Measurements from ENCODE around the gene HYAL1. TPM values are rescaled to one million over a fixed set of nuclear protein-coding genes. Genes with fewer than 3 reads are reported as not detected.

The HYAL1 gene
- total RNA-seq, 2 donors from 2014 or later = 0.25 to 0.26 TPM

- peak; percentile 37 for DNase-seq (ENCODE audit: low spot score)
- Mint-ChIP-seq H3K27ac (peak overlapping the region; percentile 64 to 89), H3K4me1 (ENCODE audit: low read depth in 2 of 2) (peaks cover 0 to 20% of the 10 kb centered on the region in 2 donors), H3K9me3 (no peaks in the 10 kb centered on the region), H3K4me3 (peak overlapping the region; percentile 81), H3K27me3 (no peaks in the 10 kb centered on the region), H3K36me3 (no peaks in the 10 kb centered on the region)
- no peak for ATAC-seq
These were observed 23.8 kb upstream of the HYAL1 start for GRCh38 chr3:50327129-50327528.

- no peaks in the 10 kb centered on the region for H3K36me3 Mint-ChIP-seq
- H3K4me3 Mint-ChIP-seq = no peak overlapping the region
- DNase-seq (ENCODE audit: low spot score) (no peak), ATAC-seq (no peak)
- H3K4me1 Mint-ChIP-seq (ENCODE audit: low read depth in 2 of 2) = peaks cover 0 to 20% of the 10 kb centered on the region in 2 donors
- no peaks in the 10 kb centered on the region for H3K27me3 Mint-ChIP-seq
- peak overlapping the region in 1 of 2 donors; percentile 89 for H3K27ac Mint-ChIP-seq
- H3K9me3 Mint-ChIP-seq = no peaks in the 10 kb centered on the region
These were observed 22.8 kb upstream of the HYAL1 start for GRCh38 chr3:50326182-50326541.

- ATAC-seq (no peak), DNase-seq (ENCODE audit: low spot score) (no peak)
- H3K27me3 Mint-ChIP-seq = no peaks in the 10 kb centered on the region
- no peak overlapping the region for H3K27ac Mint-ChIP-seq
- H3K36me3 Mint-ChIP-seq = no peaks in the 10 kb centered on the region
- peaks cover under 1 to 21% of the 10 kb centered on the region in 2 donors for H3K4me1 Mint-ChIP-seq (ENCODE audit: low read depth in 2 of 2)
- H3K9me3 Mint-ChIP-seq = no peaks in the 10 kb centered on the region
- no peak overlapping the region for H3K4me3 Mint-ChIP-seq
These were observed 22.3 kb upstream of the HYAL1 start for GRCh38 chr3:50325497-50326181.

DNA sequence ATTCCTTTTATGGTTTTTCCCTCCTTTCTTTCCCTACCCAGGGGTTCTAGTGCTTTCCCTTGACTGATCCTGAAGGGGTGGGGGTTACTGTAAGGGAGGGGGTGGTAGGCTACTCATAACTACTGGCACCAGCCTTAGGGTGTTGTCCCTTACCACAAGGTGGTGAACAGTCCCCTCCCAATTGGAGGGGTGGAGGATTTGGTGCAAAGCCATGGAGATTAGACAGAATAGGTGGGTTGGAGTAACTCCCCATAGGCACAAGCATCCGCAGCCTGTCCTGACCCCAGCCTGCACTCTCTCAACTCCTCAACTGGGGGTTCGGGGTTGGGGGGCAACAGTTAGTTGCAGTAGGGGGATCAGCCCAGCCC is 21.7 kb upstream of the HYAL1 start:
- Mint-ChIP-seq H3K4me1 (ENCODE audit: low read depth in 2 of 2) (peaks cover 6 to 27% of the 10 kb centered on the region in 2 donors), H3K9me3 (no peaks in the 10 kb centered on the region), H3K36me3 (no peaks in the 10 kb centered on the region), H3K4me3 (no peak overlapping the region), H3K27ac (no peak overlapping the region), H3K27me3 (no peaks in the 10 kb centered on the region)
- no peak for DNase-seq (ENCODE audit: low spot score)
- ATAC-seq = no peak

DNA sequence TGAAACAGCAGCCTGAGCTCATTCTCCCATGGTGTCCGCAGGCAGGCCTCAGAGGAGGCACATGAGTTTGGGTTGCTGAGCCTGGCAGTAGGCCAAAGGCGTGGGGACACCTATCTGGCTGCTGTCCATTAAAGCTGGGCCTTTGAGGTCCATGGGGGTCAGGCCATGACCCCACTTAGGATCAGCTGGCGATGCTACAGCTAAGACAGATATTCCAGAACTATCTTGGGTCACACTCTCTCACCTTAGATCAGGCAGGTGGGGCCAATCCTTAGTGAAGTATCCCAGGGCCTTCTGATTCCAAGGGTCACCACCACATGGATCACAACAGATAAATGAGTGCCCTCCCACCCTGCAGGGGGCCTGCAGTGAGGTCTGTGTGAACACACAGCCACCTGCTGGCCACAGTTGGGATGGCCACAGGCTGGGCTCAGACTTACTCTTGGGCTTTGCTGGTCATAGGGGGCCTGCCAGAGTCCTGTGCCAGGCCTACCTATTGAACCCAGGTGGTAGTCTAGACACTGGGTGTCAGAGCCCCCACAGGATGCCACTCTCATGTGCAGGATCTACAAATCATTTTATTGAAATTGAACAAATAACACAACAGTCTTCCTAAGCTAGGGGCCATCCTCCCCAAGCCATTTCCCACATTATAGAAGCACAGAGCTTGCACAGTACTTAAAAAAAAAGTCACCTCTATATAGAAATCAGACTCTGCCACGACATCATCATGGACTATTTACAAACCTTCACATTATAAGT is 21.2 kb upstream of the HYAL1 start:
- ATAC-seq = no peak
- Mint-ChIP-seq H3K27me3 (no peaks in the 10 kb centered on the region), H3K4me1 (ENCODE audit: low read depth in 2 of 2) (peaks cover 9 to 30% of the 10 kb centered on the region in 2 donors), H3K4me3 (no peak overlapping the region), H3K9me3 (no peaks in the 10 kb centered on the region), H3K27ac (no peak overlapping the region), H3K36me3 (no peaks in the 10 kb centered on the region)
- peak; percentile 62 for DNase-seq (ENCODE audit: low spot score)

DNA sequence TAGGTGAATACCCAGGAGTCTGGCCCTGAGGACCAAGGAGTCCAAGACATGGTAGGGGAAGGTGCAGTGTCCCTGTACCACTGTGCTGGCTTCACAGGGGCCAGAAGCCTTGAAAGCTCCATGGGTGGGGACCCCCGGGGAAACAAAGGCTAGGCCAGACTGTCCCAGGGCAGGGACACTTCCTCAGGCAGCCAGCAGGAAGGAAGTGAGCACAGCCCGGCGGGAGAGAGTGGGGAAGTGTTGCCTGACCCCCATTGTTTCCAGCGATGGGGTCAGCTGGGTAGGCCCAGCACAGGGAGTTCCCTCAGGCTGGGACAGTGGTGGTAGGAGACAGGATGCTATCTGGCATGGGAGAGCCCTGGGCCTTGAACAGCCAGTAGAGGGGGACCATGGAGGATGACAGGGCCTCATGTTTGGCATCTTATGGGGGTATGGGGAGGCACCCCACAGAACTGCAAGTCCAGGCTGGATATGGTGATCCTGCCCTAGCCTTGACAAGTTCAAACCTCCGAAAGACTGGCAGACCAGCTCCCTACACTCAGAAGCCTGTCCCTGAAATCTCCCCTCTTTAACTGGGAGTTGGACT is 20.3 kb upstream of the HYAL1 start:
- DNase-seq (ENCODE audit: low spot score) (peak; percentile 37), ATAC-seq (no peak)
- H3K27me3 Mint-ChIP-seq = no peaks in the 10 kb centered on the region
- no peak overlapping the region for H3K4me3 Mint-ChIP-seq
- H3K27ac Mint-ChIP-seq = peak overlapping the region in 1 of 2 donors; percentile 63
- H3K4me1 Mint-ChIP-seq (ENCODE audit: low read depth in 2 of 2) = peaks cover 15 to 37% of the 10 kb centered on the region in 2 donors
- H3K9me3 Mint-ChIP-seq = no peaks in the 10 kb centered on the region
- no peaks in the 10 kb centered on the region for H3K36me3 Mint-ChIP-seq

- ATAC-seq = no peak
- no peaks in the 10 kb centered on the region for H3K9me3 Mint-ChIP-seq
- H3K4me1 Mint-ChIP-seq (ENCODE audit: low read depth in 2 of 2) = peaks cover 15 to 36% of the 10 kb centered on the region in 2 donors
- H3K27ac Mint-ChIP-seq = peak overlapping the region in 1 of 2 donors; percentile 63
- no peak for DNase-seq (ENCODE audit: low spot score)
- H3K4me3 Mint-ChIP-seq = peak overlapping the region; percentile 27
- H3K36me3 Mint-ChIP-seq = no peaks in the 10 kb centered on the region
- no peaks in the 10 kb centered on the region for H3K27me3 Mint-ChIP-seq
These were observed 19.8 kb upstream of the HYAL1 start for GRCh38 chr3:50323092-50323600.

- DNase-seq (ENCODE audit: low spot score) (no peak), ATAC-seq (no peak)
- H3K4me3 Mint-ChIP-seq = peak within 1 kb of the TSS; percentile 75
- H3K4me1 Mint-ChIP-seq (ENCODE audit: low read depth in 2 of 2) = peaks cover 15 to 33% of the 10 kb centered on the region in 2 donors
- H3K36me3 Mint-ChIP-seq = no peaks in the 10 kb centered on the region
- H3K9me3 Mint-ChIP-seq = no peaks in the 10 kb centered on the region
- no peaks in the 10 kb centered on the region for H3K27me3 Mint-ChIP-seq
- H3K27ac Mint-ChIP-seq = peak within 1 kb of the TSS; percentile 84 to 90
These were observed 19.2 kb upstream of the HYAL1 start, which contains the start of gene HYAL2 for GRCh38 chr3:50322386-50323091. TSS of gene HYAL2 (minus strand) at chr3:50322745. CDS start at chr3:50320489, 2,256 bp downstream.

DNA sequence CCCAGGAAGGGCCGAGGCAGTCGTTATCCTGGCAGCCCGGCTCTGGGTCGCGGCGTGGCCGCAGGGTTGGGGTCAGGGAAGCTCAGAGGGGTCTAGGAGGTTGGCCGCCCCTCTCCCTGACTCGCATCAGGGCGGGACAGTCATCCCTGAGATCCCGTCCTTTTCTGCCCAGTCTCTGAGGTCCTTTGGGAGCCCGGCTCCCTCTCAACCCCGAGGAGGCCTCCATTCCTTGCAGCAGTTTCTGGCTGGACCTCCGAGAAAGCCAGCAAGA is 18.7 kb upstream of the HYAL1 start:
- no peak overlapping the region for H3K27ac Mint-ChIP-seq
- no peak for DNase-seq (ENCODE audit: low spot score)

DNA sequence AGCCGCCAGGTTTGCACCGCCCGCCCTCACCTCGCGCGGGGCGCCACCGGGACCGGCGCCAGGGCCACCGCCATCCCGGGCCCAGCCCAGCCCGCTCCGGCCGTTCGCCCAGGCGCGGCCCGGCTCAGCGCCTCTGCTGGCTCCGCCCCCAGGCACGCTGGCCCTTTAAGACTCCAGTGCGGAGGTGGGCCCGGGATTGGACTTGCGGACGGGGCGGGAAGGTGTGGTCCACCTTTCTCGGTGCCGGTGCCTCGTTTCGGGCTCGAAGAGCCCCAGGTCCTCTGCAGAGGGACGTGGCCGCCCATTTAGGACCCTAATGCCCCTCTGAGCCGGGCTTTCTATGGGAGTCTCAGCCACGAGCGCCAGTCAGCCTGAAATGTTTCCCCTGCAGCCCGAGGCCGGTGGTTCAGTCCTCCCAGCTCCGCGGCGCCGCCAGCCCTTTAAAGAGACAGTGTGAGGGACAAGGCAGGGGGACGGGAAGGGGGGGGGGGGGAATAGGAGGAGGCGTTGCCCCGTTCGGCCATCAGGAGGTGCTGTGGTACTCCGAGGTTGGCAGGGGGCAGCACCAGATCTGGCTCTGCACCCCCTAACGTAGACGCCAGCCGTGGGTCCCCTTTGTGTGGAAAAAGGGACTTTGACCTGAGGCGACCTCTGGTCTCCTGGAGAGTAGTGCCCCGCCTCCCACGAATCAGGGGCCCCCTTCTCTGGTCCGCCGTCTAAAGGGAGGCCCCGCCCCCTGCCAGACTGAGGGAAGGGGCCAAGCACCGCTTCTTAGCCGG is 18.2 kb upstream of the HYAL1 start:
- peak overlapping the region; percentile 84 to 90 for H3K27ac Mint-ChIP-seq
- H3K4me1 Mint-ChIP-seq (ENCODE audit: low read depth in 2 of 2) = peaks cover 18 to 34% of the 10 kb centered on the region in 2 donors
- no peaks in the 10 kb centered on the region for H3K9me3 Mint-ChIP-seq
- H3K27me3 Mint-ChIP-seq = no peaks in the 10 kb centered on the region
- peak overlapping the region; percentile 75 for H3K4me3 Mint-ChIP-seq
- ATAC-seq = peak; percentile 90 to 92
- H3K36me3 Mint-ChIP-seq = no peaks in the 10 kb centered on the region
- peak; percentile 91 for DNase-seq (ENCODE audit: low spot score)

More for the DNA sequence above, 18.7 kb upstream of the HYAL1 start:
- Mint-ChIP-seq H3K4me1 (ENCODE audit: low read depth in 2 of 2) (peaks cover 15 to 33% of the 10 kb centered on the region in 2 donors), H3K36me3 (no peaks in the 10 kb centered on the region), H3K4me3 (no peak overlapping the region), H3K9me3 (no peaks in the 10 kb centered on the region), H3K27me3 (no peaks in the 10 kb centered on the region)
- no peak for ATAC-seq

GRCh38 chr3:50320853-50321335 is 17.5 kb upstream of the HYAL1 start:
- H3K4me3 Mint-ChIP-seq = peak overlapping the region; percentile 79
- ATAC-seq = peak; percentile 75 to 83
- peaks cover 22 to 37% of the 10 kb centered on the region in 2 donors for H3K4me1 Mint-ChIP-seq (ENCODE audit: low read depth in 2 of 2)
- H3K9me3 Mint-ChIP-seq = no peaks in the 10 kb centered on the region
- H3K27ac Mint-ChIP-seq = peak overlapping the region; percentile 84 to 87
- DNase-seq (ENCODE audit: low spot score) = peak; percentile 80
- H3K36me3 Mint-ChIP-seq = no peaks in the 10 kb centered on the region
- no peaks in the 10 kb centered on the region for H3K27me3 Mint-ChIP-seq

- Mint-ChIP-seq H3K36me3 (no peaks in the 10 kb centered on the region), H3K27me3 (no peaks in the 10 kb centered on the region), H3K27ac (peak overlapping the region; percentile 50 to 87), H3K4me3 (peak overlapping the region; percentile 79), H3K4me1 (ENCODE audit: low read depth in 2 of 2) (peaks cover 22 to 41% of the 10 kb centered on the region in 2 donors), H3K9me3 (no peaks in the 10 kb centered on the region)
- ATAC-seq (no peak), DNase-seq (ENCODE audit: low spot score) (peak; percentile 52)
These were observed 16.7 kb upstream of the HYAL1 start for GRCh38 chr3:50319894-50320625.
